ENCODE data around the gene NUDT3. TPM values are rescaled to one million over a fixed set of nuclear protein-coding genes. Genes with fewer than 3 reads are reported as not detected.
A peak's percentile ranks its signal among the peaks of the same experiment; 100 is the strongest.

The NUDT3 gene
- total and polyA plus RNA-seq, 4 donors: 9.0 to 38.5 (median 22.8) TPM

DNA sequence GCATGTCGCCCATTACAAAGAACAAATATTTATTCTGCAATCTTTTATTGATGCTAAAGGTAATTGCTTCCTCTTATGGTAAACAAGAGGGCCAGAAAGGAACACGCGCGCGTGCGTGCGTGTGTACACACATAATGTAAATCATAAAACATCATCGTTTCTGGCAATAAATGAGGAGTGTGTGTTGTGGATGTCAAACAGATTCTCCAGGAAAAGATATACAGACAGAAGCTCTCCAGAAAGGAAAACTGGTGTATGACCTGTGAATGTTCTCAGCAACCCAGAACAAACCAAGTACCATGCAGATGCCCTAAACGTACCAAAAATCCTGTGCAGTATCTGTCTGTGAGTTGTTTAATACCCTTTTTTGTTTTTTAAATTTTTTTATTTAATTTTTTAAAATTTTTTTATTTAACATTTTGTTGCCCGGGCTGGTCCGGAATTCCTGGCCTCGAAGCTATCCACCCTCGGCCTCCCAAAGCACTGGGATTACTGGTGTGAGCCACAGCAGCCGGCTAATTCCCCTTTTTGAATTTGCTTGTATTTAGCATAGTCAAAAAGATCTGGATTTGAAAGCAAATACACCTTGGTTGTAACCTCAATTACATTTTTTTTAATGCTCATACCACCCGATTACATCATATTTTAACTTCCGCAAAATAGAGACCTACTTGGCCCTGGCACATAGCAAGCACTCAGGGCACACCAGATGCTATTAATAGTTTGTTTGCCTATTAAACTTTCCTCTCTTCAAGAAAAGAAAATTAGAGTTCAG lies 909 bp upstream of the NUDT3 start:
- no peak for DNase-seq
- no peak for ATAC-seq (ENCODE audit: insufficient read depth, low FRiP score)
- no peak for TF ChIP-seq CTCF (IDR thresholded peaks at IDR 0.05; ENCODE audit: control extremely low read depth, extremely low read depth)
- Histone ChIP-seq H3K27me3 (ENCODE audit: control insufficient read depth in 3 of 3, insufficient read depth in 3 of 3, low read length in 2 of 3) (no peaks in the 10 kb centered on the region), H3K9me3 (ENCODE audit: control insufficient read depth in 4 of 4, insufficient read depth in 3 of 4, low read length in 3 of 4) (peaks cover 0 to 4% (median 0%) of the 10 kb centered on the region in 4 donors), H3K27ac (ENCODE audit: low read depth in 1 of 2, low read length in 1 of 2) (peak overlapping the region; percentile 92 to 94), H3K4me1 (ENCODE audit: control insufficient read depth in 5 of 5, insufficient read depth in 5 of 5, low read length in 5 of 5) (peaks cover 0 to 16% (median 4%) of the 10 kb centered on the region in 5 donors), H3K9ac (ENCODE audit: insufficient read depth in 1 of 2, low read length in 2 of 2) (no peak overlapping the region), H3K36me3 (ENCODE audit: control insufficient read depth in 4 of 4, insufficient read depth in 4 of 4, low read length in 4 of 4) (no peaks in the 10 kb centered on the region), H3K4me3 (peak overlapping the region; percentile 48)
- WGBS, 2 donors: 22 to 36% methylated on average over 16 of the region's 16 CpGs

DNA sequence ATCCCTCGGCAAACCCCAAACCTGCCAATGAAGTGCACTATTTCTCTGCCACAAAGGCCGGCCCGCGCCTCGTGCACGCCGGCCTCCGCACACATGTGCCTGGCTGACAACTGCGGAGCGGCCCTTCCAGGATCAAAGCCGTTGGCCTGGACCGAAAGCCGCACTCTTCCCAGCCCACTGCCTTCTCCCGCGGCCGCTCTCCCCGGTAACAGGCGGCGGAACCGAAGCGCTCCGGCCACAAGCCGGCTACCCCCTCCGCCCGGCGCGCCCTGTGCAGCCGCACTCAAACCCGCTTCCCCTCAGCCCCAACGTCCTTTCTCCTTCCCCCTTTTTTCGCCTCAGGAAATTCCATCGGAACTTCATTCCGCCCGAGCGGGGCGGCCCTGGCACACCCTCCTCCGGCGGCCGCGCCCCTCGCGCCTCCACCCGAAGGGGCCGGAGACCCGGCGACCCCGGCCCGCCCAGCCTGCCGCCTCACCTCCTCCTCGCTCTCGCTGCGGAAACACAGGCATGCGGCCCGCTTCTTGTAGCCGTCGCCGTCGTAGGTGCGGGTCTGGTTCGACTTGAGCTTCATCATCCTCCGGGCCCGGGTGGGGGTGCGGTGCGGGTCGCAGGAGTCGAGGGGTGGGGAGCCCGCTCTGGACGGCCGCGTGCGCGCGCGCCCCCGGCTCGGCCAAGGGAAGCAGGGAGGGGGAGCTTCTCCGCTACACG lies 528 bp downstream of the NUDT3 start:
- TF ChIP-seq CTCF (IDR thresholded peaks at IDR 0.05; ENCODE audit: control extremely low read depth, extremely low read depth): no peak
- 0% methylated on average over 76 to 78 of the region's 78 CpGs for whole genome bisulfite sequencing, 2 donors
- Histone ChIP-seq H3K9me3 (ENCODE audit: control insufficient read depth in 4 of 4, insufficient read depth in 3 of 4, low read length in 3 of 4) (peaks cover 0 to 4% (median 0%) of the 10 kb centered on the region in 4 donors), H3K36me3 (ENCODE audit: control insufficient read depth in 4 of 4, insufficient read depth in 4 of 4, low read length in 4 of 4) (no peaks in the 10 kb centered on the region), H3K27ac (ENCODE audit: low read depth in 1 of 2, low read length in 1 of 2) (peak overlapping the region; percentile 92 to 94), H3K27me3 (ENCODE audit: control insufficient read depth in 3 of 3, insufficient read depth in 3 of 3, low read length in 2 of 3) (no peaks in the 10 kb centered on the region), H3K4me3 (peak overlapping the region; percentile 72), H3K4me1 (ENCODE audit: control insufficient read depth in 5 of 5, insufficient read depth in 5 of 5, low read length in 5 of 5) (peaks cover 0 to 16% (median 4%) of the 10 kb centered on the region in 5 donors), H3K9ac (ENCODE audit: insufficient read depth in 1 of 2, low read length in 2 of 2) (peak overlapping the region; percentile 2 to 77)
- ATAC-seq (ENCODE audit: insufficient read depth, low FRiP score): peak; percentile 43
- DNase-seq: peak; percentile 59 to 66 (median 64)

DNA sequence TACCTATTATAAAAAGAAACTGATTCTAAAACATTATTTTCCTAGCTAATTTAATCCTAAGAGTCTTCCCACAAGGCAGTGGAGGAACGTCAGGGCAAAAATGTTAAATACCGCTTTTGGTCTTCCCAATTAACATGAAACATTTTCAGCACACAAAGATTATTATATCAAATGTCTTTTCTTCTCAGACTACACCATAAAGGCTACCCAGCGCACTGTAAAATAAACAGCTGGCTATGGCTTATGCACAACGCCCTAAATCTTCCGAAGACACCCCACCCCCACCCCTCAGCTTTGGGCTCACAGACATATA lies 1.0 kb downstream of the NUDT3 start:
- H3K4me1 ChIP-seq (ENCODE audit: control insufficient read depth in 5 of 5, insufficient read depth in 5 of 5, low read length in 5 of 5): peaks cover 0 to 16% (median 5%) of the 10 kb centered on the region in 5 donors
- WGBS, 2 donors: 1 to 3% methylated on average over 5 of the region's 5 CpGs
- TF ChIP-seq CTCF (IDR thresholded peaks at IDR 0.05; ENCODE audit: control extremely low read depth, extremely low read depth): no peak
- H3K4me3 ChIP-seq: peak overlapping the region; percentile 72
- peak; percentile 9 for ATAC-seq (ENCODE audit: insufficient read depth, low FRiP score)
- H3K36me3 ChIP-seq (ENCODE audit: control insufficient read depth in 4 of 4, insufficient read depth in 4 of 4, low read length in 4 of 4): no peaks in the 10 kb centered on the region
- H3K9me3 ChIP-seq (ENCODE audit: control insufficient read depth in 4 of 4, insufficient read depth in 3 of 4, low read length in 3 of 4): peaks cover 0 to 2% (median 0%) of the 10 kb centered on the region in 4 donors
- H3K9ac ChIP-seq (ENCODE audit: insufficient read depth in 1 of 2, low read length in 2 of 2): peak overlapping the region; percentile 2 to 77
- DNase-seq: no peak
- H3K27ac ChIP-seq (ENCODE audit: low read depth in 1 of 2, low read length in 1 of 2): peak overlapping the region; percentile 92 to 94
- no peaks in the 10 kb centered on the region for H3K27me3 ChIP-seq (ENCODE audit: control insufficient read depth in 3 of 3, insufficient read depth in 3 of 3, low read length in 2 of 3)
